GM18517 (cell line): ENCODE results near the gene CCNG2.
A peak's percentile ranks its signal among the peaks of the same experiment; 100 is the strongest.

ENCODE experiments used
- ATAC-seq: cut with Tn5 transposase; IDR thresholded peaks from one replicate; pipeline ENCODE4 v1.9.1; 2021; ENCODE audit warnings: mild to moderate bottlenecking, moderate library complexity; ENCODE audit not compliant: unreplicated experiment

CCNG2 gene

GRCh38 chr4:77175201-77175611 lies 18.2 kb downstream of the CCNG2 start:
- ATAC-seq: no peak

- ATAC-seq: no peak
These were observed 19.6 kb downstream of the CCNG2 start for GRCh38 chr4:77176640-77177039.

- ATAC-seq: no peak
These were observed 20.2 kb downstream of the CCNG2 start for GRCh38 chr4:77177199-77177598.

- ATAC-seq: no peak
These were observed 21.6 kb downstream of the CCNG2 start for GRCh38 chr4:77178560-77178959.

GRCh38 chr4:77179519-77179918 lies 22.5 kb downstream of the CCNG2 start:
- no peak for ATAC-seq

GRCh38 chr4:77181720-77182119 lies 24.7 kb downstream of the CCNG2 start:
- ATAC-seq: no peak

- ATAC-seq: no peak
These were observed 26.9 kb downstream of the CCNG2 start for GRCh38 chr4:77183777-77184420.

- ATAC-seq: no peak
These were observed 28.0 kb downstream of the CCNG2 start for GRCh38 chr4:77184974-77185373.

- ATAC-seq: no peak
These were observed 28.7 kb downstream of the CCNG2 start for GRCh38 chr4:77185686-77186085.

- ATAC-seq: no peak
These were observed 30.3 kb downstream of the CCNG2 start for GRCh38 chr4:77187322-77187721.

GRCh38 chr4:77188498-77189220 lies 31.7 kb downstream of the CCNG2 start:
- no peak for ATAC-seq

GRCh38 chr4:77189412-77189811 lies 32.4 kb downstream of the CCNG2 start:
- no peak for ATAC-seq

GRCh38 chr4:77190053-77190452 lies 33.0 kb downstream of the CCNG2 start:
- ATAC-seq: no peak

- no peak for ATAC-seq
These were observed 36.0 kb downstream of the CCNG2 start for GRCh38 chr4:77193046-77193445.

- ATAC-seq: peak; percentile 88
These were observed 36.6 kb downstream of the CCNG2 start for GRCh38 chr4:77193511-77194102.

GRCh38 chr4:77194366-77194765 lies 37.4 kb downstream of the CCNG2 start:
- ATAC-seq: no peak

GRCh38 chr4:77194989-77195388 lies 38.0 kb downstream of the CCNG2 start:
- ATAC-seq: no peak

- no peak for ATAC-seq
These were observed 39.9 kb downstream of the CCNG2 start for GRCh38 chr4:77196866-77197265.

GRCh38 chr4:77197361-77197760 lies 40.4 kb downstream of the CCNG2 start:
- no peak for ATAC-seq

- ATAC-seq: no peak
These were observed 40.8 kb downstream of the CCNG2 start for GRCh38 chr4:77197831-77198230.

- no peak for ATAC-seq
These were observed 42.3 kb downstream of the CCNG2 start for GRCh38 chr4:77199276-77199675.

- no peak for ATAC-seq
These were observed 42.7 kb downstream of the CCNG2 start for GRCh38 chr4:77199701-77200100.
